CD4-positive, alpha-beta T cell (primary cell): ENCODE results near the gene ELOVL3. TPM values are rescaled to one million over a fixed set of nuclear protein-coding genes. Genes with fewer than 3 reads are reported as not detected.
A peak's percentile ranks its signal among the peaks of the same experiment; 100 is the strongest.

Experiments
- ATAC-seq: fragments of 200-7000 bp; cut with Tn5 transposase; one replicate; pipeline ENCODE4 v1.10.0; 2022; ENCODE audit warnings: mild to moderate bottlenecking; ENCODE audit not compliant: poor library complexity
- CTCF ChIA-PET: fragments of 350-600 bp; sonication (Branson Sonifier 250); formaldehyde crosslinking; loops from one replicate; lab custom pipeline; 2021; ENCODE audit warnings: antibody characterized with exemption, inconsistent platforms; lab: Charles Lee
- POLR2A ChIA-PET: fragments of 350-600 bp; sonication (Branson Sonifier 250); formaldehyde crosslinking; loops from one replicate; lab custom pipeline; 2021; ENCODE audit warnings: antibody characterized with exemption, inconsistent platforms; lab: Charles Lee
- DNase-seq, 14 experiments: peaks; one replicate each; pipeline ENCODE4 v3.0.0-alpha.2; 2013 to 2020; ENCODE audit warnings: mixed read lengths in 2 of 14
- H3K27ac ChIP-seq, 2 donors: one replicate each; pipeline versions ENCODE4 v1.5.1 to v1.7.0; 2013; ENCODE audit warnings: low read length in 2 of 2, low read depth in 1 of 2, mild to moderate bottlenecking in 1 of 2
- H3K27me3 ChIP-seq, 2 experiments: 1 replicate in 1 of 2; 2 replicates in 1 of 2; pipeline versions ENCODE4 v1.6.1 to v1.7.0; 2013; ENCODE audit warnings: low read length in 2 of 2, control low read depth in 1 of 2, mild to moderate bottlenecking in 1 of 2, moderate library complexity in 1 of 2; ENCODE audit not compliant: insufficient read depth in 2 of 2, control insufficient read depth in 1 of 2
- H3K36me3 ChIP-seq: one replicate; pipeline ENCODE4 v1.6.1; 2013; ENCODE audit warnings: low read length, control low read depth; ENCODE audit not compliant: insufficient read depth
- H3K4me1 ChIP-seq: one replicate; pipeline ENCODE4 v1.6.1; 2013; ENCODE audit warnings: low read length, control low read depth; ENCODE audit not compliant: insufficient read depth
- H3K4me3 ChIP-seq: one replicate; pipeline ENCODE4 v1.5.1; 2013; ENCODE audit warnings: mild to moderate bottlenecking, low read length, moderate library complexity
- H3K9me3 ChIP-seq, 2 experiments: 1 replicate in 1 of 2; 2 replicates in 1 of 2; pipeline versions ENCODE4 v1.6.1 to v1.7.0; 2013; ENCODE audit warnings: low read length in 2 of 2, mild to moderate bottlenecking in 2 of 2, control low read depth in 1 of 2, moderate library complexity in 1 of 2; ENCODE audit not compliant: control insufficient read depth in 1 of 2, insufficient read depth in 1 of 2
- H3K27ac Mint-ChIP-seq: one replicate; pipeline ENCODE4 v1.8.0; 2020; ENCODE audit warnings: mixed read lengths
- H3K27me3 Mint-ChIP-seq: one replicate; pipeline ENCODE4 v1.8.0; 2021; ENCODE audit warnings: mixed read lengths
- H3K36me3 Mint-ChIP-seq: one replicate; pipeline ENCODE4 v1.8.0; 2021; ENCODE audit warnings: low read depth, mixed read lengths
- H3K4me1 Mint-ChIP-seq: one replicate; pipeline ENCODE4 v1.8.0; 2021; ENCODE audit warnings: low read depth, mixed read lengths
- H3K4me3 Mint-ChIP-seq: one replicate; pipeline ENCODE4 v1.8.0; 2020; ENCODE audit warnings: mild to moderate bottlenecking, mixed read lengths
- H3K9me3 Mint-ChIP-seq: one replicate; pipeline ENCODE4 v1.8.0; 2020; ENCODE audit warnings: mixed read lengths
- intact Hi-C, 2 experiments: fragments of 100-400 bp; cut with DNase I in 1 of 2; cut with micrococcal nuclease in 1 of 2; formaldehyde crosslinking; loops; one replicate each; pipeline versions ENCODE4 v1.15.1 to v1.9.0; 2023 to 2025; cut with DNase I, micrococcal nuclease
- total RNA-seq, 174 experiments: library from RNA in 2 of 174; stranded (reverse) in 2 of 174; gene quantifications; one replicate each; pipeline ENCODE4 v1.2.3 and lab custom pipeline; 2021 to 2026
- TF ChIP-seq, protein P1 (sequence below): fragments of 200-600 bp; IDR thresholded peaks from one replicate; pipeline ENCODE4 v1.8.0; 2022; ENCODE audit warnings: antibody characterized with exemption, mild to moderate bottlenecking

ELOVL3 gene
- total RNA-seq, 2 experiments from 2014 or later = not detected

GRCh38 chr10:102226542-102226870, 407 bp downstream of the ELOVL3 start:
- Mint-ChIP-seq H3K36me3 (no peaks in the 10 kb centered on the region), H3K4me3 (peak overlapping the region; percentile 68), H3K9me3 (no peaks in the 10 kb centered on the region), H3K27me3 (peaks cover 75% of the 10 kb centered on the region), H3K27ac (no peak overlapping the region), H3K4me1 (peaks cover 18% of the 10 kb centered on the region)
- ChIA-PET POLR2A (interaction anchor here (1.2 to 1.3 kb wide), 2 partner anchors 18 to 19 kb away, joined by 3 read pairs; partner anchors contain the start of gene GBF1), CTCF (interaction anchor here (7.6 kb wide), 1 partner anchor 126 kb away, joined by 133 read pairs; no protein-coding TSS in a partner anchor)
- no peak overlapping the region for H3K27ac ChIP-seq
- peaks cover 34% of the 10 kb centered on the region for H3K4me1 ChIP-seq
- H3K4me3 ChIP-seq = peak overlapping the region; percentile 44
- H3K27me3 ChIP-seq = peaks cover 28 to 37% of the 10 kb centered on the region in 2 experiments
- peaks cover 0 to 2% of the 10 kb centered on the region in 2 experiments for H3K9me3 ChIP-seq
- H3K36me3 ChIP-seq = no peaks in the 10 kb centered on the region
- TF ChIP-seq, protein P1, sequence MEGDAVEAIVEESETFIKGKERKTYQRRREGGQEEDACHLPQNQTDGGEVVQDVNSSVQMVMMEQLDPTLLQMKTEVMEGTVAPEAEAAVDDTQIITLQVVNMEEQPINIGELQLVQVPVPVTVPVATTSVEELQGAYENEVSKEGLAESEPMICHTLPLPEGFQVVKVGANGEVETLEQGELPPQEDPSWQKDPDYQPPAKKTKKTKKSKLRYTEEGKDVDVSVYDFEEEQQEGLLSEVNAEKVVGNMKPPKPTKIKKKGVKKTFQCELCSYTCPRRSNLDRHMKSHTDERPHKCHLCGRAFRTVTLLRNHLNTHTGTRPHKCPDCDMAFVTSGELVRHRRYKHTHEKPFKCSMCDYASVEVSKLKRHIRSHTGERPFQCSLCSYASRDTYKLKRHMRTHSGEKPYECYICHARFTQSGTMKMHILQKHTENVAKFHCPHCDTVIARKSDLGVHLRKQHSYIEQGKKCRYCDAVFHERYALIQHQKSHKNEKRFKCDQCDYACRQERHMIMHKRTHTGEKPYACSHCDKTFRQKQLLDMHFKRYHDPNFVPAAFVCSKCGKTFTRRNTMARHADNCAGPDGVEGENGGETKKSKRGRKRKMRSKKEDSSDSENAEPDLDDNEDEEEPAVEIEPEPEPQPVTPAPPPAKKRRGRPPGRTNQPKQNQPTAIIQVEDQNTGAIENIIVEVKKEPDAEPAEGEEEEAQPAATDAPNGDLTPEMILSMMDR = no peak
- ATAC-seq = no peak
- intact Hi-C loops = loop anchor here in 1 of 2 experiments (5.0 kb wide), 1 partner anchor 59 kb away; no protein-coding TSS in a partner anchor
- no peak for DNase-seq

GRCh38 chr10:102227050-102227449, 951 bp downstream of the ELOVL3 start:
- H3K9me3 Mint-ChIP-seq = no peaks in the 10 kb centered on the region
- no peaks in the 10 kb centered on the region for H3K36me3 Mint-ChIP-seq
- no peak overlapping the region for H3K4me3 ChIP-seq
- H3K4me3 Mint-ChIP-seq = peak overlapping the region; percentile 36
- ChIA-PET POLR2A (interaction anchor here (1.2 to 1.3 kb wide), 2 partner anchors 17 to 19 kb away, joined by 3 read pairs; partner anchors contain the start of gene GBF1), CTCF (interaction anchor here (1.2 to 7.6 kb wide), 2 partner anchors 125 to 357 kb away, joined by 4 to 133 read pairs; no protein-coding TSS in a partner anchor)
- H3K27ac Mint-ChIP-seq = no peak overlapping the region
- ATAC-seq (no peak), DNase-seq (peak in 2 of 14 experiments; percentile 36 to 52)
- intact Hi-C loops = loop anchor here in 1 of 2 experiments (5.0 kb wide), 1 partner anchor 60 kb away; no protein-coding TSS in a partner anchor
- peaks cover 33 to 43% of the 10 kb centered on the region in 2 experiments for H3K27me3 ChIP-seq
- H3K4me1 ChIP-seq = peaks cover 40% of the 10 kb centered on the region
- no peaks in the 10 kb centered on the region for H3K36me3 ChIP-seq
- H3K9me3 ChIP-seq = peaks cover 0 to 8% of the 10 kb centered on the region in 2 experiments
- no peak overlapping the region for H3K27ac ChIP-seq
- TF ChIP-seq, protein P1 = no peak
- peaks cover 18% of the 10 kb centered on the region for H3K4me1 Mint-ChIP-seq
- H3K27me3 Mint-ChIP-seq = peaks cover 79% of the 10 kb centered on the region

- Histone ChIP-seq H3K4me3 (peak overlapping the region; percentile 59), H3K9me3 (peaks cover 0 to 8% of the 10 kb centered on the region in 2 experiments), H3K36me3 (no peaks in the 10 kb centered on the region), H3K4me1 (peaks cover 40% of the 10 kb centered on the region), H3K27ac (no peak overlapping the region), H3K27me3 (peaks cover 38 to 50% of the 10 kb centered on the region in 2 experiments)
- Mint-ChIP-seq H3K36me3 (no peaks in the 10 kb centered on the region), H3K27ac (no peak overlapping the region), H3K4me3 (peak overlapping the region; percentile 87), H3K27me3 (peaks cover 81% of the 10 kb centered on the region), H3K4me1 (peaks cover 21% of the 10 kb centered on the region), H3K9me3 (no peaks in the 10 kb centered on the region)
- ChIA-PET POLR2A (interaction anchor here (0.7 to 3.7 kb wide), 13 partner anchors 11 to 354 kb away, joined by 3 to 26 read pairs (median 6); partner anchors contain the start of genes CUEDC2, FBXL15, GBF1 and NFKB2), CTCF (interaction anchor here (0.6 to 7.6 kb wide), 40 partner anchors 10 to 617 kb away, joined by 3 to 133 read pairs (median 4); partner anchors contain the start of genes C10orf95, GBF1, PITX3 and SUFU)
- peak; percentile 53 for ATAC-seq
- DNase-seq = peak; percentile 75 to 93 (median 82)
- intact Hi-C loops = loop anchor here (1.0 to 5.0 kb wide), 6 partner anchors 63 to 355 kb away; no protein-coding TSS in a partner anchor
- TF ChIP-seq, protein P1 = peak; percentile 93
These were observed 3.7 kb downstream of the ELOVL3 start for GRCh38 chr10:102229810-102230263.
